ENCODE data around the gene TIMM17B.

TIMM17B gene

GRCh38 chrX:48897625-48898306 is at the start of gene TIMM17B, which contains the start of gene PQBP1:
Gene TIMM17B (minus strand): TSS chrX:48897768. CDS start chrX:48897749, 19 bp downstream.
Gene PQBP1 (plus strand): TSS chrX:48897930. CDS start chrX:48898510, 580 bp downstream.
- TF ChIP-seq FOXP2 (optimal IDR thresholded peaks at IDR 0.05; ENCODE audit: control extremely low read depth, extremely low read length, insufficient read depth) (peak; percentile 28), EZH2 (IDR thresholded peaks at IDR 0.05) (no peak), POLR2AphosphoS5 (IDR thresholded peaks at IDR 0.05; ENCODE audit: borderline replicate concordance, low read depth, low read length) (peak; percentile 89)
- H3K9ac ChIP-seq (ENCODE audit: insufficient read length) = peak within 1 kb of the TSS; percentile 87
- H3K9me3 ChIP-seq (ENCODE audit: low read depth, low read length) = no peaks in the 10 kb centered on the region
- H3K36me3 ChIP-seq (ENCODE audit: insufficient read depth, low read length) = peaks cover 17% of the 10 kb centered on the region; the same call in 1 of the 2 replicates
- peak within 1 kb of the TSS; percentile 91 for H3K4me3 ChIP-seq
- peak within 1 kb of the TSS; percentile 92 for H3K27ac ChIP-seq
- peak; percentile 89 for DNase-seq (ENCODE audit: low read depth, low spot score)

- DNase-seq (ENCODE audit: low read depth, low spot score) = no peak
- TF ChIP-seq FOXP2 (optimal IDR thresholded peaks at IDR 0.05; ENCODE audit: control extremely low read depth, extremely low read length, insufficient read depth) (no peak), POLR2AphosphoS5 (IDR thresholded peaks at IDR 0.05; ENCODE audit: borderline replicate concordance, low read depth, low read length) (no peak), EZH2 (IDR thresholded peaks at IDR 0.05) (no peak)
- Histone ChIP-seq H3K9ac (ENCODE audit: insufficient read length) (no peak overlapping the region), H3K27ac (no peak overlapping the region), H3K36me3 (ENCODE audit: insufficient read depth, low read length) (peaks cover 3% of the 10 kb centered on the region; the same call in 1 of the 2 replicates), H3K9me3 (ENCODE audit: low read depth, low read length) (no peaks in the 10 kb centered on the region), H3K4me3 (no peak overlapping the region)
Observed at GRCh38 chrX:48945517-48946348, 48.2 kb upstream of the TIMM17B start.

DNA sequence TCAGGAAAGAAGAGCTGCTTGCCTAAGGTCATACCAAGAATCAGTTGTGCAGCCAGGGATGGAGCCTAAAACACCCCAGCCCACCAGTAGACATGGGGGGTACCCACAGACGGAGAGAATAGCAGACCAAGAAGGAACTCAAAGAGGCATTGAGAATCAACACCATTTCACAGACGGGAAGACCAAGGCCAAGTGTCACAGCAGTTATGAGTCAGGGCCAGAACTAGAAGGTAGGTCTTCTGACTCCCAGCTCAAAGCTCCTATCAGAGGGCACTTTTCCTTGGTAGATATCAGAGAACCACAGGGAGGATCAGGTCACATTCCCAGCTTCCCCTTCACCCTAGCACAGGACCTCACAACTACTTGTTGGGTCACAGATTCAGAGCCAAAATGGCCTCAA is 45.3 kb upstream of the TIMM17B start:
- DNase-seq (ENCODE audit: low read depth, low spot score) = no peak
- Histone ChIP-seq H3K9me3 (ENCODE audit: low read depth, low read length) (no peaks in the 10 kb centered on the region), H3K27ac (no peak overlapping the region), H3K4me3 (no peak overlapping the region), H3K36me3 (ENCODE audit: insufficient read depth, low read length) (peaks cover 3% of the 10 kb centered on the region; the same call in 1 of the 2 replicates), H3K9ac (ENCODE audit: insufficient read length) (no peak overlapping the region)
- TF ChIP-seq EZH2 (IDR thresholded peaks at IDR 0.05) (no peak), FOXP2 (optimal IDR thresholded peaks at IDR 0.05; ENCODE audit: control extremely low read depth, extremely low read length, insufficient read depth) (no peak), POLR2AphosphoS5 (IDR thresholded peaks at IDR 0.05; ENCODE audit: borderline replicate concordance, low read depth, low read length) (no peak)

- Histone ChIP-seq H3K4me3 (no peak overlapping the region), H3K36me3 (ENCODE audit: insufficient read depth, low read length) (peaks cover 3% of the 10 kb centered on the region; the same call in 1 of the 2 replicates), H3K27ac (no peak overlapping the region), H3K9ac (ENCODE audit: insufficient read length) (no peak overlapping the region), H3K9me3 (ENCODE audit: low read depth, low read length) (no peaks in the 10 kb centered on the region)
- TF ChIP-seq FOXP2 (optimal IDR thresholded peaks at IDR 0.05; ENCODE audit: control extremely low read depth, extremely low read length, insufficient read depth) = no peak
- TF ChIP-seq EZH2 (IDR thresholded peaks at IDR 0.05) = no peak
- TF ChIP-seq POLR2AphosphoS5 (IDR thresholded peaks at IDR 0.05; ENCODE audit: borderline replicate concordance, low read depth, low read length) = no peak
- DNase-seq (ENCODE audit: low read depth, low spot score) = no peak
Observed at GRCh38 chrX:48940404-48940955, 42.9 kb upstream of the TIMM17B start.

DNA sequence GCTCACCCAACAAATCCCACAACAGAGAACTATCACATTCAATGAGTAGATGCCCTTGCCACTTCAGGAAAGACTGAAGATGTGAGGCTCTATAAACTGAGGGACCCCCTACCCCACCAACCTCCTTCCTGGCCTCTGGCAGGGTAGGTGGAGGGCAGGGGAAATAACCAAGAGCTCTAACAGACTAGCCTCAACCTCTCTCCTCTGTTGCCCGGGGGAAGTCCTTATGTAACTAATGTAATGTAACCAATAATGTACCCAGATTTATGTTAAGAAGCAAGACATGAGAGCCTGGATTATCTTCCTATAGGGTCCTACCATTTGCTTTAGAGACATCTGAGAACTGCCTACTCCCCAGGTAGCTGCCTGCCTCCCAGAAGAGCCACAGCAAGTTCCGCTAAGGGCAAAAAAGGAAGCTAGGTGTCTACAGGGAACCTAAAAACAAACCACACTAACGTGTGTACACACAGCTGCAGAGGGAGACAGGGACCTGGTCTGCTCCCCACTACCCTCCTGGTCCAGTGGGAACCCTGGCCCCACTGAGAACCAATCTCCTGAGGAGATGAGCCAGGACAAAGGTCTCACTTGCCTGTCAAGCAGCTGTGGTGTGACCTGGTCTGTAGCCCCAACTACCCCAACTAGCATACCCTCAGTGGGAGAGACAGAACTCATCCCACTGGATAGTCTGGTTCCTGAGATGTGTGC is 42.1 kb upstream of the TIMM17B start:
- no peaks in the 10 kb centered on the region for H3K9me3 ChIP-seq (ENCODE audit: low read depth, low read length)
- peaks cover 5% of the 10 kb centered on the region for H3K36me3 ChIP-seq (ENCODE audit: insufficient read depth, low read length)
- DNase-seq (ENCODE audit: low read depth, low spot score) = no peak
- H3K4me3 ChIP-seq = no peak overlapping the region
- no peak overlapping the region for H3K9ac ChIP-seq (ENCODE audit: insufficient read length)
- TF ChIP-seq EZH2 (IDR thresholded peaks at IDR 0.05) = no peak
- no peak for TF ChIP-seq POLR2AphosphoS5 (IDR thresholded peaks at IDR 0.05; ENCODE audit: borderline replicate concordance, low read depth, low read length)
- no peak for TF ChIP-seq FOXP2 (optimal IDR thresholded peaks at IDR 0.05; ENCODE audit: control extremely low read depth, extremely low read length, insufficient read depth)
- H3K27ac ChIP-seq = no peak overlapping the region

- DNase-seq (ENCODE audit: low read depth, low spot score) = no peak
- Histone ChIP-seq H3K4me3 (no peak overlapping the region), H3K9ac (ENCODE audit: insufficient read length) (no peak overlapping the region), H3K36me3 (ENCODE audit: insufficient read depth, low read length) (peaks cover 13% of the 10 kb centered on the region), H3K9me3 (ENCODE audit: low read depth, low read length) (no peaks in the 10 kb centered on the region), H3K27ac (no peak overlapping the region)
- TF ChIP-seq FOXP2 (optimal IDR thresholded peaks at IDR 0.05; ENCODE audit: control extremely low read depth, extremely low read length, insufficient read depth) (no peak), POLR2AphosphoS5 (IDR thresholded peaks at IDR 0.05; ENCODE audit: borderline replicate concordance, low read depth, low read length) (no peak), EZH2 (IDR thresholded peaks at IDR 0.05) (no peak)
Observed at GRCh38 chrX:48938721-48939425, 41.3 kb upstream of the TIMM17B start.

All from SK-N-MC (cell line).